CD14-positive monocyte (primary cell): ENCODE results near the gene UGT1A8. TPM values are rescaled to one million over a fixed set of nuclear protein-coding genes. Genes with fewer than 3 reads are reported as not detected.

Experiments
- DNase-seq, 3 donors: peaks; one replicate each; pipeline ENCODE4 v3.0.0-alpha.2; 2011 to 2022
- H2AFZ ChIP-seq: 2 replicates; pipeline ENCODE4 v1.6.0; 2012; ENCODE audit warnings: mild to moderate bottlenecking, low read depth, low read length, inconsistent platforms; ENCODE audit not compliant: insufficient read depth, poor library complexity, severe bottlenecking
- H3K27ac ChIP-seq, 2 donors: 1 replicate in 1 of 2; 2 replicates in 1 of 2; pipeline ENCODE4 v1.5.1; 2012 to 2013; ENCODE audit warnings: low read length in 2 of 2, control low read depth in 1 of 2, inconsistent platforms in 1 of 2, low read depth in 1 of 2, mild to moderate bottlenecking in 1 of 2
- H3K27me3 ChIP-seq, 2 donors: one replicate each; pipeline versions ENCODE4 v1.6.0 to v1.6.1; 2011 to 2013; ENCODE audit warnings: low read length in 2 of 2; ENCODE audit not compliant: control insufficient read depth in 2 of 2, insufficient read depth in 2 of 2
- H3K36me3 ChIP-seq, 2 donors: replicated peaks in 1 of 2; 1 replicate in 1 of 2; 2 replicates in 1 of 2; pipeline versions ENCODE4 v1.5.1 to v1.6.1; 2012 to 2013; ENCODE audit warnings: low read length in 2 of 2, control low read depth in 1 of 2, inconsistent platforms in 1 of 2, mild to moderate bottlenecking in 1 of 2; ENCODE audit not compliant: insufficient read depth in 2 of 2, control insufficient read depth in 1 of 2
- H3K4me1 ChIP-seq, 2 donors: 1 replicate in 1 of 2; 2 replicates in 1 of 2; pipeline versions ENCODE4 v1.5.1 to v1.6.1; 2012 to 2013; ENCODE audit warnings: low read length in 2 of 2, control low read depth in 1 of 2, inconsistent platforms in 1 of 2, mild to moderate bottlenecking in 1 of 2, moderate library complexity in 1 of 2; ENCODE audit not compliant: insufficient read depth in 2 of 2, control insufficient read depth in 1 of 2
- H3K4me2 ChIP-seq: replicated peaks from 2 replicates; pipeline ENCODE3; 2012; ENCODE audit warnings: low read length, moderate library complexity, mild to moderate bottlenecking; ENCODE audit not compliant: poor library complexity, severe bottlenecking; ENCODE audit errors: extremely low read depth
- H3K4me3 ChIP-seq, 3 experiments: fragments of 200-600 bp in 1 of 3; sonication (generic) in 1 of 3; replicated peaks in 1 of 3; 1 replicate in 2 of 3; 2 replicates in 1 of 3; pipeline ENCODE4 v1.5.1; 2011 to 2013; ENCODE audit warnings: low read length in 3 of 3, mild to moderate bottlenecking in 3 of 3, control low read depth in 2 of 3, low read depth in 2 of 3, inconsistent platforms in 1 of 3, moderate library complexity in 1 of 3
- H3K79me2 ChIP-seq: 2 replicates; pipeline ENCODE4 v1.6.0; 2012; ENCODE audit warnings: mild to moderate bottlenecking, control low read depth, inconsistent platforms, low read length, moderate library complexity; ENCODE audit not compliant: insufficient read depth
- H3K9ac ChIP-seq: 2 replicates; pipeline ENCODE4 v1.6.0; 2017; ENCODE audit warnings: low read length, mild to moderate bottlenecking; ENCODE audit not compliant: insufficient read depth, poor library complexity, severe bottlenecking
- H3K9me3 ChIP-seq, 2 donors: replicated peaks in 1 of 2; 1 replicate in 1 of 2; 2 replicates in 1 of 2; pipeline versions ENCODE4 v1.5.1 to v1.6.1; 2012 to 2013; ENCODE audit warnings: low read length in 2 of 2, control low read depth in 1 of 2; ENCODE audit not compliant: control insufficient read depth in 1 of 2, insufficient read depth in 1 of 2
- H4K20me1 ChIP-seq: 2 replicates; pipeline ENCODE4 v1.6.0; 2012; ENCODE audit warnings: mild to moderate bottlenecking, low read length, control low read depth, moderate library complexity; ENCODE audit not compliant: insufficient read depth
- H3K27ac Mint-ChIP-seq, 7 donors: one replicate each; pipeline ENCODE4 v1.8.0; 2020; ENCODE audit warnings: mild to moderate bottlenecking in 7 of 7, mixed read lengths in 7 of 7, moderate library complexity in 6 of 7, inconsistent platforms in 2 of 7
- H3K27me3 Mint-ChIP-seq, 3 donors: one replicate each; pipeline ENCODE4 v1.8.0; 2021 to 2022; ENCODE audit warnings: low read depth in 3 of 3, mild to moderate bottlenecking in 3 of 3, mixed read lengths in 3 of 3, moderate library complexity in 3 of 3, inconsistent platforms in 1 of 3
- H3K36me3 Mint-ChIP-seq, 2 donors: one replicate each; pipeline ENCODE4 v1.8.0; 2020; ENCODE audit warnings: mixed read lengths in 2 of 2, inconsistent platforms in 1 of 2, mild to moderate bottlenecking in 1 of 2
- H3K4me1 Mint-ChIP-seq: one replicate; pipeline ENCODE4 v1.8.0; 2020; ENCODE audit warnings: mild to moderate bottlenecking, mixed read lengths
- H3K4me3 Mint-ChIP-seq, 2 donors: one replicate each; pipeline ENCODE4 v1.8.0; 2020; ENCODE audit warnings: mild to moderate bottlenecking in 2 of 2, mixed read lengths in 2 of 2, moderate library complexity in 1 of 2
- H3K9me3 Mint-ChIP-seq, 7 donors: one replicate each; pipeline ENCODE4 v1.8.0; 2020 to 2022; ENCODE audit warnings: mixed read lengths in 7 of 7, mild to moderate bottlenecking in 6 of 7, moderate library complexity in 6 of 7, inconsistent platforms in 2 of 7
- CTCF ChIP-seq: fragments of 200-600 bp; IDR thresholded peaks from one replicate; pipeline ENCODE4 v1.8.0; 2022; ENCODE audit warnings: antibody characterized with exemption, mild to moderate bottlenecking
- WGBS: methylation state at CpG from one replicate; pipeline ENCODE4 v1.1.5; 2013; ENCODE audit warnings: missing lambda C conversion rate; ENCODE audit not compliant: insufficient coverage; 5-methylcytosine and 5-hydroxymethylcytosine counted together
- intact Hi-C, 2 donors: fragments of 100-400 bp; cut with micrococcal nuclease; formaldehyde crosslinking; loops; one replicate each; pipeline versions ENCODE4 v1.15.0 to v1.15.1; 2023
- polyA plus RNA-seq, 3 donors: library from polyadenylated mRNA; depleted of rRNA in 1 of 3; unstranded in 2 of 3; stranded (reverse) in 1 of 3; fragments of 300-500 nt in 2 of 3; fragments of >200 nt in 1 of 3; fragmentation: Illumina TruSeq in 2 of 3; gene quantifications; 1 replicate in 2 of 3; 2 replicates in 1 of 3; pipeline ENCODE4 v1.2.3, GENCODE V29; 2012 to 2021

Gene UGT1A8
- polyA plus RNA-seq, 3 donors, result not detected

GRCh38 chr2:233772153-233772552 lies 154.7 kb downstream of the UGT1A8 start:
- Histone ChIP-seq H3K36me3 (no peaks in the 10 kb centered on the region), H3K9ac (no peak overlapping the region), H3K79me2 (no peaks in the 10 kb centered on the region), H3K4me3 (no peak overlapping the region), H3K9me3 (peaks cover 13 to 19% of the 10 kb centered on the region in 2 donors), H3K4me1 (no peaks in the 10 kb centered on the region), H3K4me2 (no peak overlapping the region), H3K27me3 (no peaks in the 10 kb centered on the region), H3K27ac (no peak overlapping the region), H2AFZ (no peak overlapping the region), H4K20me1 (no peaks in the 10 kb centered on the region)
- H3K4me1 Mint-ChIP-seq, result no peaks in the 10 kb centered on the region
- TF ChIP-seq CTCF, result no peak
- H3K27me3 Mint-ChIP-seq, result peaks cover 4 to 6% (median 4%) of the 10 kb centered on the region in 3 donors
- H3K9me3 Mint-ChIP-seq, result peaks cover 7 to 20% (median 14%) of the 10 kb centered on the region in 7 donors
- 95% methylated on average over 14 of the region's 16 CpGs for WGBS
- H3K27ac Mint-ChIP-seq, result no peak overlapping the region
- H3K4me3 Mint-ChIP-seq, result no peak overlapping the region
- intact Hi-C loops, result no loop called here
- no peak for DNase-seq
- no peaks in the 10 kb centered on the region for H3K36me3 Mint-ChIP-seq

DNA sequence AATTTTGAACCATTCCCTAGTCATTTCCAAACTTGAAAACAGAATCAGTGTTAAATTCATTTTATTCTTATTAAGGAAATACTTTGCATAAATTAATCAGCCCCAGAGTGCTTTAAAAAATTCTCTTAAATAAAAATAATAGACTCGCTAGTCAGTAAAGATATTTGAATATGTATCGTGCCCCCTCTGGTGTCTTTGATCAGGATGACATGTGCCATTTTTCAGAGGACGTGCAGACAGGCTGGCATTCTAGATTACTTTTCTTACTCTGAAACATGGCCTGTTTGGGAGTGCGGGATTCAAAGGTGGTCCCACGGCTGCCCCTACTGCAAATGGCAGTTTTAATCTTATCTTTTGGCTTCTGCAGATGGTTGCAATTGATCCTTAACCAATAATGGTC lies 155.2 kb downstream of the UGT1A8 start:
- H3K36me3 ChIP-seq, result no peaks in the 10 kb centered on the region
- DNase-seq, result no peak
- H4K20me1 ChIP-seq, result no peaks in the 10 kb centered on the region
- peaks cover 14 to 19% of the 10 kb centered on the region in 2 donors for H3K9me3 ChIP-seq
- H3K27ac Mint-ChIP-seq, result no peak overlapping the region
- H3K79me2 ChIP-seq, result no peaks in the 10 kb centered on the region
- H3K27ac ChIP-seq, result no peak overlapping the region
- no peak overlapping the region for H2AFZ ChIP-seq
- 74% methylated on average over 3 of the region's 5 CpGs for WGBS
- H3K27me3 ChIP-seq, result no peaks in the 10 kb centered on the region
- no peaks in the 10 kb centered on the region for H3K4me1 Mint-ChIP-seq
- no peaks in the 10 kb centered on the region for H3K36me3 Mint-ChIP-seq
- peaks cover 4 to 6% (median 4%) of the 10 kb centered on the region in 3 donors for H3K27me3 Mint-ChIP-seq
- intact Hi-C loops, result no loop called here
- no peak for TF ChIP-seq CTCF
- H3K9ac ChIP-seq, result no peak overlapping the region
- H3K4me3 ChIP-seq, result no peak overlapping the region
- peak overlapping the region in 1 of 2 donors; percentile 1 for H3K4me3 Mint-ChIP-seq
- peaks cover 7 to 23% (median 16%) of the 10 kb centered on the region in 7 donors for H3K9me3 Mint-ChIP-seq
- no peaks in the 10 kb centered on the region for H3K4me1 ChIP-seq
- no peak overlapping the region for H3K4me2 ChIP-seq
